GM23248 (cell line): ENCODE data around the gene GM2A.

ENCODE experiments used
- EZH2 ChIP-seq: fragments of 200-600 bp; sonication (generic); IDR thresholded peaks from 2 replicates; pipeline ENCODE4 v1.6.1; 2018; ENCODE audit warnings: antibody characterized with exemption, mild to moderate bottlenecking; ENCODE audit not compliant: insufficient read depth, poor library complexity, severe bottlenecking
- EZH2phosphoT487 ChIP-seq: fragments of 200-600 bp; sonication (generic); IDR thresholded peaks from 2 replicates; pipeline ENCODE4 v1.6.1; 2018; ENCODE audit warnings: antibody characterized with exemption, moderate library complexity, mild to moderate bottlenecking, low read depth; ENCODE audit not compliant: insufficient read depth

DNA sequence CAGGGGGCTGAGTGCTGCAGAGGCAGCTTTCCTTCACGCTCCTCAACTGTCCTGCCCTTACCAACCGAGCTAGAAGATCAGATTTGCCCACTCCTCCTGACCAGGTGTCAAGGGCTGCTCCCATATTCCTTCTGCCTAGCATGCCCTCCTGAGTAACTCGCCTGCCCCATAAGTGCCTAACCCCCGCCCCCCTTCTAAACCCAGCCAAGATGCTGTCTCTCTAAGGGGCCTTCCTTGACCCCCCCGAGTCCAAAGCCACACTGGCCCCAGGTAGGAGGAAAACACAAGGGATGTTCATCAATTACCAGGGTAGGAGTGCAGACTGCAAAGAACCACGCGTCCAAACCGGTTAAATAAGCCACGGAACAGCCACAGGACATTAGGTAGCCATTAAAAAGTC, 33.8 kb upstream of the GM2A start:
- TF ChIP-seq EZH2 (no peak), EZH2phosphoT487 (no peak)
